Activated CD4-positive, alpha-beta T cell treated with anti-CD3 and anti-CD28 coated beads, Interleukin-2, Interleukin-6, amounts not matched to agents 100 ng/mL and 50 ng/mL, durations not matched to agents 16 hours and 8 hours (primary cell): ENCODE results near the gene TRMT1L.

Source experiments
- DNase-seq: peaks from one replicate; pipeline ENCODE4 v3.0.0-alpha.2; 2020

TRMT1L gene

GRCh38 chr1:185112356-185112755, 44.4 kb downstream of the TRMT1L start:
- no peak for DNase-seq

GRCh38 chr1:185111873-185112272, 44.9 kb downstream of the TRMT1L start:
- DNase-seq = no peak

GRCh38 chr1:185110145-185110544, 46.6 kb downstream of the TRMT1L start:
- no peak for DNase-seq

DNA sequence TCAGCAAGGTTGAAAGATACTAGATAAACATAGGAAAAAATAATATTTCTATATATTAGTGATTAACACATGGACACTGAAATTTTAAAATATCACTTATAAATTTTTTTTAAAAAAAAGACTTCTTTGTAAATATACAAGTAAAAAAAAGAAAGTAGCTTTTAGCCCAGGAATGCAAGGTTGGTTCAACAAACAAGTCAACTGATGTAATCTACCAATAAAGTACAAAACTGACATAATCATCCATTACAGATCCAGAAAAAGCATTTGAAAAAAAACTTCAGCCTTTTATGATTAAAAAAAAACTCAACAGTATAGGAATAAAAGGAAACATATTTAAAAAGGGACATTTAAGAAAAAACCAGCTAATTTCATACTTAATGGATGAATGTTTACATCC, 48.4 kb downstream of the TRMT1L start:
- DNase-seq = no peak

GRCh38 chr1:185105121-185105520, 51.6 kb downstream of the TRMT1L start:
- no peak for DNase-seq

- DNase-seq = no peak
These were observed 52.7 kb downstream of the TRMT1L start for GRCh38 chr1:185104083-185104482.

GRCh38 chr1:185096531-185096930, 60.2 kb downstream of the TRMT1L start:
- DNase-seq = no peak

DNA sequence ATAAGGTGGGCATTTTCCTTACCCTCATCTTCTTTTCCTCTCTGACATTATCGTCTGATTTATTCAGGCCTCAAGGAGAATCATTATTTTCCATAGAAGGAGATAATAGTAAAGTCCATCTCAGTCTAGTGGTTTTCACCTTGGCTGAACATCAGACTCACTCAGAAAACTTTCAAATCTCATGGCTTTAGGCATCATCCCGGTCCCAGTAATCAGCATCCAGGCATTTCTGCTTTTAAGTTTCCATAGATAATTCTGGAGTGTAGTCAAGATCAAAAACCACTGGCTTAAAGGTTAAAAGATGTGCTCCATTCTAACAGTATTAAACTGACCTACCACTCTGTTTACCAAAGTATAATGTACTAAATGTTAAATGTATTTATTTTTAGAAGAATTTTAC, 62.0 kb downstream of the TRMT1L start:
- no peak for DNase-seq

- no peak for DNase-seq
These were observed 65.3 kb downstream of the TRMT1L start for GRCh38 chr1:185091480-185091879.

DNA sequence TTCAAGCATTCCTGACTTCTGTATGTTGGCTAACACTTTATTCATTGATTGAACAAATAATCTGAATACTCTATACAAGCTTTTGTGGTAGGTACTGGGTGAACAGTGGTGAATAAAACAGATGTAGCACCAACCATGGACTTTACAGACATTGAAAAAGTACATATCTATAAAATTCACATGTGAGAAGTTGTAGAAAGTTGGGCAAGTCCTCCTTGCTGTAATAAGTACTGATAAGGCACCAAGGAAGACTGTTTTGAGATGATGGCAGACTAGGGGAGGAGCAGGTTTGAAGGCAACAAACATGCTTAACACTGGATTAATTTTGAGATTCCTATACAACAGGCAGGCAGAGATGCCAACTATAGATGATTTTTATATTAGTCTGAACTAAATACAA, 69.0 kb downstream of the TRMT1L start:
- no peak for DNase-seq

- no peak for DNase-seq
These were observed 69.7 kb downstream of the TRMT1L start for GRCh38 chr1:185087101-185087500.

GRCh38 chr1:185083818-185084217, 72.9 kb downstream of the TRMT1L start:
- no peak for DNase-seq

- DNase-seq = no peak
These were observed 76.3 kb downstream of the TRMT1L start for GRCh38 chr1:185080422-185080821.

GRCh38 chr1:185077374-185077773, 79.4 kb downstream of the TRMT1L start:
- DNase-seq = no peak

- DNase-seq = no peak
These were observed 81.3 kb downstream of the TRMT1L start for GRCh38 chr1:185075476-185075875.

DNA sequence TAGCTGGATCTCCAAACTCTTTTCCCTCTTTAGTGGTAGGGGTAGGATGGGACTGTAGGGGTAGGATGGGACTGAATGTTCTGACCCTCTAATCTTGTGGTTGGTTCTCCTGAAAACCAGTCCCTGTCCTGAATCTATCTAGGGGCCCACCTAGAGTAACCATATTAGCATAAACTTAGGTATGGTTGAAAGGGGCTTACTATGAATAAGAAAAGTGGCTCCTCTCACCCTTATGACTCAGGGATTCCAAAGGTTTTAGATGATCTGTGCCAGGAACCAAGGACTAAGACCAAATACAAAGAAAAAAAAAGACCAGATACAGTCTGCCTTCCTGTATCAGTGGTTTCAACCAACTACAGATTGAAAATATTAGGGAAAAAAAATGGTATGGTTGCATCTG, 82.4 kb downstream of the TRMT1L start:
- DNase-seq = no peak

DNA sequence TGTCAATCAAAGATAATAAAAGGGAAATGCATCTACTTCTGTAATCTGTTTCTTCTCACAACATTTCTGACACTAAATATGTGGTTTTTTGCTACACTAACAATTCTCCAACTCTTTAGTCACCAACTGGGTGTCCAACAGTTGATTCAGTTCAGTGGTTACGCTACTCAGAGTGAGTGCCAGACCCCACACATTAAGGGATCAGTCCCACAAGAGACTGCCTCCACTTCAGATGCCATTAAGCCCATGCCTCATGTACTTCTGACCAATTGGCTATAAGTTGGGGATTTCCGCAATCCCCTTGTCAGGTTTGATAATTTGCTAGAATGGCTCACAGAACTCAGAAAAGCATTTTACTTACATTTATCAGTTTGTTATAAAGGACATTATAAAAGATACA, 83.0 kb downstream of the TRMT1L start:
- DNase-seq = no peak

- no peak for DNase-seq
These were observed 86.7 kb downstream of the TRMT1L start for GRCh38 chr1:185070051-185070450.

DNA sequence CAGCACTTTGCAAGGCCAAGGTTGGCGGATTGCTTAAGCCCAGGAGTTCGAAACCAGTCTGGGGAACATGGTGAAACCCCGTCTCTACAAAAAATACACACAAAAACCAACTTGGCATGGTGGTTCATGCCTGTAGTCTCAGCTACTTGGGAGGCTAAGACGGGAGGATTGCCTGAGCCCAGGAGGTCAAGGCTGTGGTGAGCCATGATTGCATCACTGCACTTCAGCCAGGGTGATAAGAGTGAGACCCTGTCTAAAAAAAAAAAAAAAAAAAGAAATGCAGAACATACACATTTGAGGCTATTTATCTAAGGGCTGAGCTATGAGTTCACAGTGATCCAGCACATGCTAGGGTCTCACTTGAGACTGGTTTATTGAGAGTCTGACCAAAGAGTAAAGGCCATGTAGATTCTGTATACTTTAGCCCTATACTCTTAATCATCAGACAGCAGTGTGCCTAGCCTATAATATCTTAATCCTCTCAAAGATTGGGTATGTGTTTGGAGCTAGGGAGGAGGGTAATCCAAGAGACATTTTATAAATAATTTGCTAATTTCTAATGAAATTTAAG, 87.5 kb downstream of the TRMT1L start:
- no peak for DNase-seq

GRCh38 chr1:185068341-185068740, 88.4 kb downstream of the TRMT1L start:
- no peak for DNase-seq
